ENCODE data around the gene DSCAML1.

DSCAML1 gene

GRCh38 chr11:117573326-117573725, 223.7 kb downstream of the DSCAML1 start:
- DNase-seq: no peak

GRCh38 chr11:117572671-117573070, 224.3 kb downstream of the DSCAML1 start:
- DNase-seq: no peak

GRCh38 chr11:117572129-117572528, 224.9 kb downstream of the DSCAML1 start:
- DNase-seq: peak; percentile 72

GRCh38 chr11:117570701-117571100, 226.3 kb downstream of the DSCAML1 start:
- peak; percentile 34 for DNase-seq

GRCh38 chr11:117569911-117570310, 227.1 kb downstream of the DSCAML1 start:
- no peak for DNase-seq

- DNase-seq: no peak
These were observed 231.3 kb downstream of the DSCAML1 start for GRCh38 chr11:117565709-117566108.

- no peak for DNase-seq
These were observed 232.7 kb downstream of the DSCAML1 start for GRCh38 chr11:117564321-117564720.

GRCh38 chr11:117563556-117563955, 233.5 kb downstream of the DSCAML1 start:
- DNase-seq: no peak

- DNase-seq: no peak
These were observed 234.9 kb downstream of the DSCAML1 start for GRCh38 chr11:117562136-117562535.

- DNase-seq: no peak
These were observed 236.1 kb downstream of the DSCAML1 start for GRCh38 chr11:117560780-117561530.

GRCh38 chr11:117559698-117560097, 237.3 kb downstream of the DSCAML1 start:
- DNase-seq: no peak

- DNase-seq: peak; percentile 33
These were observed 239.7 kb downstream of the DSCAML1 start for GRCh38 chr11:117557361-117557760.

- peak; percentile 62 for DNase-seq
These were observed 242.2 kb downstream of the DSCAML1 start for GRCh38 chr11:117554601-117555333.

- DNase-seq: no peak
These were observed 244.4 kb downstream of the DSCAML1 start for GRCh38 chr11:117552626-117553025.

GRCh38 chr11:117551761-117552343, 245.2 kb downstream of the DSCAML1 start:
- no peak for DNase-seq

- DNase-seq: no peak
These were observed 246.6 kb downstream of the DSCAML1 start for GRCh38 chr11:117550466-117550865.

- no peak for DNase-seq
These were observed 247.6 kb downstream of the DSCAML1 start for GRCh38 chr11:117549417-117549816.

GRCh38 chr11:117548876-117549275, 248.1 kb downstream of the DSCAML1 start:
- DNase-seq: no peak

- DNase-seq: no peak
These were observed 249.1 kb downstream of the DSCAML1 start for GRCh38 chr11:117547946-117548345.

- DNase-seq: no peak
These were observed 249.7 kb downstream of the DSCAML1 start for GRCh38 chr11:117547195-117547850.

GRCh38 chr11:117546431-117547194, 250.4 kb downstream of the DSCAML1 start:
- no peak for DNase-seq

- DNase-seq: no peak
These were observed 251.3 kb downstream of the DSCAML1 start for GRCh38 chr11:117545706-117546105.
